HG02981 (cell line): ENCODE results near the gene NUCB1.
"Not testable (repeated sequence)": the region's sequence is repeated elsewhere in the genome, so short reads cannot be mapped to it uniquely, and the experiment has no call there.

Experiments used
- ATAC-seq: cut with Tn5 transposase; IDR thresholded peaks from one replicate; pipeline ENCODE4 v1.9.1; 2021; ENCODE audit warnings: mild to moderate bottlenecking, moderate library complexity; ENCODE audit not compliant: unreplicated experiment

Gene NUCB1

GRCh38 chr19:48874303-48875135 is 25.6 kb upstream of the NUCB1 start:
- ATAC-seq: no peak

GRCh38 chr19:48876043-48876981 is 23.8 kb upstream of the NUCB1 start:
- ATAC-seq: not testable (repeated sequence)

GRCh38 chr19:48877855-48878195 is 22.3 kb upstream of the NUCB1 start:
- ATAC-seq: no peak

- no peak for ATAC-seq
Observed at GRCh38 chr19:48878196-48879024, 21.7 kb upstream of the NUCB1 start.

GRCh38 chr19:48879025-48879637 is 21.0 kb upstream of the NUCB1 start:
- ATAC-seq: no peak

GRCh38 chr19:48879696-48880095 is 20.4 kb upstream of the NUCB1 start:
- not testable (repeated sequence) for ATAC-seq

GRCh38 chr19:48881741-48882657 is 18.1 kb upstream of the NUCB1 start:
- no peak for ATAC-seq

- no peak for ATAC-seq
Observed at GRCh38 chr19:48883726-48884125, 16.4 kb upstream of the NUCB1 start.

- ATAC-seq: no peak
Observed at GRCh38 chr19:48887861-48888612, 12.1 kb upstream of the NUCB1 start.

- ATAC-seq: not testable (repeated sequence)
Observed at GRCh38 chr19:48889496-48889895, 10.6 kb upstream of the NUCB1 start.

- ATAC-seq: no peak
Observed at GRCh38 chr19:48890551-48890950, 9.6 kb upstream of the NUCB1 start.

- no peak for ATAC-seq
Observed at GRCh38 chr19:48895226-48895625, 4.9 kb upstream of the NUCB1 start.

- no peak for ATAC-seq
Observed at GRCh38 chr19:48896191-48896720, 3.9 kb upstream of the NUCB1 start.

GRCh38 chr19:48897181-48897580 is 2.9 kb upstream of the NUCB1 start:
- ATAC-seq: no peak

GRCh38 chr19:48899386-48899749 is 744 bp upstream of the NUCB1 start:
- not testable (repeated sequence) for ATAC-seq

GRCh38 chr19:48900477-48901406 is 630 bp downstream of the NUCB1 start:
- ATAC-seq: no peak

- ATAC-seq: not testable (repeated sequence)
Observed at GRCh38 chr19:48902291-48902690, 2.2 kb downstream of the NUCB1 start.
